DND-41 (cell line): Measurements from ENCODE around the gene FCN2.

ENCODE experiments used
- ATAC-seq: fragments of 200-7000 bp; cut with Tn5 transposase; 3 replicates; pipeline ENCODE4 v1.9.1; 2021; ENCODE audit warnings: low read depth; ENCODE audit not compliant: insufficient read depth
- DNase-seq: peaks from one replicate; pipeline ENCODE4 v3.0.0-alpha.2; 2020
- H2AFZ ChIP-seq: 2 replicates; pipeline ENCODE4 v1.6.0; 2012; ENCODE audit warnings: low read depth, low read length
- H3K27ac ChIP-seq: 2 replicates; pipeline ENCODE4 v1.5.1; 2012; ENCODE audit warnings: low read length, inconsistent platforms
- H3K27me3 ChIP-seq: fragments of 200-600 bp; sonication (generic); 2 replicates; pipeline ENCODE4 v1.6.0; 2012; ENCODE audit warnings: low read length, mild to moderate bottlenecking, inconsistent platforms; ENCODE audit not compliant: insufficient read depth, poor library complexity
- H3K36me3 ChIP-seq: 2 replicates; pipeline ENCODE4 v1.5.1; 2012; ENCODE audit warnings: low read length, inconsistent platforms; ENCODE audit not compliant: insufficient read depth
- H3K4me1 ChIP-seq: 2 replicates; pipeline ENCODE4 v1.5.1; 2012; ENCODE audit warnings: mild to moderate bottlenecking, low read length; ENCODE audit not compliant: insufficient read depth
- H3K4me2 ChIP-seq: 2 replicates; pipeline ENCODE4 v1.6.0; 2012; ENCODE audit warnings: mild to moderate bottlenecking, moderate library complexity, low read length, inconsistent platforms; ENCODE audit not compliant: insufficient read depth
- H3K4me3 ChIP-seq, 2 experiments: fragments of 200-600 bp in 1 of 2; shearing (Covaris generic) in 1 of 2; 2 replicates each; pipeline ENCODE4 v1.5.1; 2012 to 2016; ENCODE audit warnings: inconsistent platforms in 2 of 2, low read length in 2 of 2, mild to moderate bottlenecking in 2 of 2, low read depth in 1 of 2, moderate library complexity in 1 of 2
- H3K79me2 ChIP-seq: 2 replicates; pipeline ENCODE4 v1.6.0; 2012; ENCODE audit warnings: low read length, inconsistent platforms; ENCODE audit not compliant: insufficient read depth
- H3K9ac ChIP-seq: 2 replicates; pipeline ENCODE4 v1.6.0; 2012; ENCODE audit warnings: low read depth, mild to moderate bottlenecking, inconsistent platforms, low read length, moderate library complexity
- H3K9me3 ChIP-seq: 2 replicates; pipeline ENCODE4 v1.5.1; 2012; ENCODE audit warnings: low read length, moderate library complexity, mild to moderate bottlenecking, inconsistent platforms; ENCODE audit not compliant: insufficient read depth, severe bottlenecking
- H4K20me1 ChIP-seq: 2 replicates; pipeline ENCODE4 v1.6.0; 2012; ENCODE audit warnings: low read length; ENCODE audit not compliant: insufficient read depth
- CTCF ChIP-seq: IDR thresholded peaks from 2 replicates; pipeline ENCODE4 v1.5.1; 2012; ENCODE audit warnings: borderline replicate concordance, low read length, moderate library complexity, mild to moderate bottlenecking; ENCODE audit not compliant: poor library complexity, severe bottlenecking; ENCODE audit errors: extremely low read depth
- EZH2 ChIP-seq: IDR thresholded peaks from 3 replicates; pipeline ENCODE4 v1.6.1; 2012; ENCODE audit warnings: borderline replicate concordance, low read depth, mild to moderate bottlenecking, moderate library complexity, low read length, inconsistent platforms; ENCODE audit not compliant: severe bottlenecking

Gene FCN2

DNA sequence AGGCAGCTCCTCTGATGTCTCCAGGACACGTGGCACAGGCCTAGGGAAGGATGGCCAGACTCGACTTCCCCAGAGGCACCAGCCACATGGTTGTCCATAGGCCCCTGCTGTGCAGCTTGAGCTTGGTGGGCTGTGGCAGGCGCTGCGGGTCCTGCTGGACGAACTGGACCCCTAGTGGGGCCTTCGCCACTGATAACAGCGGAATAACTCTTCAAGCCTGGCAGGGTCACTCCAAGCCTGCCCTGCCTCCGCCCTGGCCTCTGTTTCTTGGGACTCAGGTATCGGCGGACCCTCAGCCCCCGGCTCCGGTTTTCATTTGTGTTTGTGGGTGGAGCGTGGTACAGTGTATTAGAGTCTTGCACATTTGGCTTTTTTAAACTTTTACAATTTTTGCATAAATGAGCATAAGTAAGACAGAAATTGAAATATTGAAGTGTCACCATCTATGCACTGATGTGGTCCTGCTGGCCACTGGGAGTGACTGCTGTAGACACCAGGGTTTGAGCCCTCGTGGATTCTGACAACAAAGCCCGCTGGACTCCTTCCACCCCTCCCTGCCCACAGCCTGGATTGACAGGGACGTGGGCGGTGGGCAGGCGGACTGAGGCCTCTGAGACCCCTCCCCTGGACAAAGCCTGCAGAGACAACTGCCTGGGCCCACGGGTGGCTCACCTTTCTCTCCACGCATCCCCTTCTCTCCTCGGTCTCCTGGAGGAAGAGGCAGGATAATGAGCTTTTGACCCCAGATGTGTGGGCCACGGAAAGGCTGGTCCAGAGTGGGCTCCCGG, 33.3 kb downstream of the FCN2 start:
- no peak for ATAC-seq
- no peak overlapping the region for H2AFZ ChIP-seq
- no peaks in the 10 kb centered on the region for H3K27me3 ChIP-seq

GRCh38 chr9:134914501-134914834, 33.9 kb downstream of the FCN2 start:
- Histone ChIP-seq H4K20me1 (no peaks in the 10 kb centered on the region), H3K4me2 (no peak overlapping the region), H3K4me1 (no peaks in the 10 kb centered on the region), H3K4me3 (no peak overlapping the region), H3K9me3 (no peaks in the 10 kb centered on the region), H3K9ac (no peak overlapping the region), H3K27ac (no peak overlapping the region), H3K27me3 (no peaks in the 10 kb centered on the region), H2AFZ (no peak overlapping the region), H3K79me2 (no peaks in the 10 kb centered on the region), H3K36me3 (no peaks in the 10 kb centered on the region)
- DNase-seq = no peak
- no peak for ATAC-seq
- no peak for TF ChIP-seq CTCF
- no peak for TF ChIP-seq EZH2

More for the DNA sequence above, 33.3 kb downstream of the FCN2 start:
- Histone ChIP-seq H3K4me3 (no peak overlapping the region), H3K79me2 (no peaks in the 10 kb centered on the region), H4K20me1 (no peaks in the 10 kb centered on the region), H3K4me1 (no peaks in the 10 kb centered on the region), H3K9me3 (no peaks in the 10 kb centered on the region), H3K9ac (no peak overlapping the region), H3K4me2 (no peak overlapping the region), H3K27ac (no peak overlapping the region), H3K36me3 (no peaks in the 10 kb centered on the region)
- TF ChIP-seq EZH2 (no peak), CTCF (no peak)
- no peak for DNase-seq

- Histone ChIP-seq H3K79me2 (no peaks in the 10 kb centered on the region), H2AFZ (no peak overlapping the region), H3K4me1 (no peaks in the 10 kb centered on the region), H3K9ac (no peak overlapping the region), H3K27me3 (no peaks in the 10 kb centered on the region), H4K20me1 (no peaks in the 10 kb centered on the region), H3K36me3 (no peaks in the 10 kb centered on the region), H3K9me3 (no peaks in the 10 kb centered on the region), H3K4me3 (no peak overlapping the region), H3K27ac (no peak overlapping the region), H3K4me2 (no peak overlapping the region)
- TF ChIP-seq CTCF = no peak
- DNase-seq (no peak), ATAC-seq (no peak)
Observed at GRCh38 chr9:134915046-134915985, 34.7 kb downstream of the FCN2 start.
